Dermis microvascular lymphatic vessel endothelial cell (primary cell): ENCODE results near the gene SIGLEC15. TPM values are rescaled to one million over a fixed set of nuclear protein-coding genes. Genes with fewer than 3 reads are reported as not detected.
A peak's percentile ranks its signal among the peaks of the same experiment; 100 is the strongest.
"Not testable (repeated sequence)": the region's sequence is repeated elsewhere in the genome, so short reads cannot be mapped to it uniquely, and the experiment has no call there.

Source experiments
- DNase-seq, 2 donors: peaks; one replicate each; pipeline versions ENCODE4 v3.0.0 to v3.0.0-alpha.2; 2010; ENCODE audit warnings: low read depth in 2 of 2
- total RNA-seq: library from RNA; depleted of rRNA; stranded (reverse); fragments of >200 nt; gene quantifications from 2 replicates; pipeline ENCODE4 v1.2.1, GENCODE V29; 2014

Gene SIGLEC15
- total RNA-seq, 1 donor from 2014 or later = 0.13 TPM

DNA sequence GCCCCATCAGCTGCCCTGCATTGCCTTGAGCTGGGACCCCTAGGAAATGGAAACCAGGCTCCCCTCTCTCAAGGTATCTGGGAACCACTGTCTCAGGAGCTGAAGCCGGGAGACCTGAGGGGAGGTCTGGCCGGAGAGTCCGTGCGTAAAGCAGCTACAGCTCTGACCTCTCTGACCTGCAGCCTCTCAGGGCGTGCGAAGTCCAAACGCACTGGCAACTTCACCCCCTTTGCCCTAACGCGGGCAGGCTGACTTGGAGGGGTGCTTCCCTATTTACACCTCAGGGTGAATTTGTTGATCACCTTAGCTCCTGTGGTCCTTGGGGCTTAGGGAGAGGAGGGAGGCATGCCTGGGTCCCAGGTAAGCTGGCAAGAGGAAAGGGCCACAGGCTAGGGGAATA is 17.5 kb downstream of the SIGLEC15 start:
- no peak for DNase-seq

GRCh38 chr18:45844938-45845337 is 19.5 kb downstream of the SIGLEC15 start:
- no peak for DNase-seq

DNA sequence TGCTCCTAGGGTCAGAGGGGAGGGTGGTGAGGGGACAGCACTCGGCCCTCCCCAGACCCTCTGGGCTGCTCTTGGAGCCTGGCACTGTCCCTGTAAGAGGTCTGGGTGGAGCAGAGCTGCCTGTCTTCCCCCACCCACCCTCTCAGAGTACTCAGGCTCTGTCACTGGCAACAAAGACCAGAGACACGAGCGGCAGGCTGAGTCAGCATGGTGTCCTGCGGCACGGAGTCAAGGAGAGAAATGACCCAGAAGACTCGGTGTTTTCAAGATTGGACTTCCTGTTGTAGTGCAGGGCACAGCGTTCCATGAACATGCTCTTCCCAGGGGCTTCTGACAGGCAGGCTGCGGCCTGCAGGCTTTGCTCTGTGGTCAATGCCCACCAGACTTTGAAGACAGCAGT is 19.9 kb downstream of the SIGLEC15 start:
- no peak for DNase-seq

- no peak for DNase-seq
Measured at GRCh38 chr18:45847119-45847518, 21.6 kb downstream of the SIGLEC15 start.

- DNase-seq = not testable (repeated sequence)
Measured at GRCh38 chr18:45848643-45849042, 23.2 kb downstream of the SIGLEC15 start.

DNA sequence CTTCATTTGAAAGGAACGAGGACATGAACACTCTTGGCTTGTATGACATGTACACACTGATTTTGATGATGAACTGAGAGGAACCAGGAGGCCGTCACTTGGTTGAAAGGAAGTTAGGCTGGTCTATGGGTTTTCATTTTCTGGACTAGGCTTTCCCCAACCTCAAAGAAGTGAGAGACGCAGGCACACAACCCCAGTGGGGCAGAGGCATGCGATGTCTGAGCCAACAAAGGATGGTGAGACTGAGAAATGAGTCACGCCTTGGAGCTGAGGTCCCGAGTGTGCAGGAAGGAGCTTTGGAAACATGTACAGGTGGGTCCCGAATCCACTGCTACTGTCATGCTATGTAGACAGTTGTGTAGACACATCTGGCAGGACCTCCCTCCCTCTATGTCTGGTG is 24.1 kb downstream of the SIGLEC15 start:
- no peak for DNase-seq

DNA sequence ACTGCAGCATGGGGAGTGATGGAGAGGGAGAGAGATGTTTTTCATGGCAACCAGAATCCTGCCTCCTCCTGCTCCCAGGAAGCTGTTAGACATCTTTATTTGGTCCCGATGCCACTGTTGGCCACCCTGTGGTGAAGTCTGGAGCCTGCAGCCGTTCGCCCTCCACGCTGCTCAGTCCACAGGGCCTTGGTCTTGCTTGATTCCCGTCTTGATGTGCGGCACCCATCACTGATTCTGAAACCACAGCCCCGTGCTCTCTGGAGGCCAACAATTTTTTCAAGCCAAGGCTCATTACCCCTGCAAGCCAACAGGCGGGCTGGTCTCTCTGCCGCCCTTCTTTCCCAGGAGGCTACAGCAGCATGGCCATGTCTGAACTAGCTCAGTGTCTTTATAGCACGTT is 24.5 kb downstream of the SIGLEC15 start:
- no peak for DNase-seq

DNA sequence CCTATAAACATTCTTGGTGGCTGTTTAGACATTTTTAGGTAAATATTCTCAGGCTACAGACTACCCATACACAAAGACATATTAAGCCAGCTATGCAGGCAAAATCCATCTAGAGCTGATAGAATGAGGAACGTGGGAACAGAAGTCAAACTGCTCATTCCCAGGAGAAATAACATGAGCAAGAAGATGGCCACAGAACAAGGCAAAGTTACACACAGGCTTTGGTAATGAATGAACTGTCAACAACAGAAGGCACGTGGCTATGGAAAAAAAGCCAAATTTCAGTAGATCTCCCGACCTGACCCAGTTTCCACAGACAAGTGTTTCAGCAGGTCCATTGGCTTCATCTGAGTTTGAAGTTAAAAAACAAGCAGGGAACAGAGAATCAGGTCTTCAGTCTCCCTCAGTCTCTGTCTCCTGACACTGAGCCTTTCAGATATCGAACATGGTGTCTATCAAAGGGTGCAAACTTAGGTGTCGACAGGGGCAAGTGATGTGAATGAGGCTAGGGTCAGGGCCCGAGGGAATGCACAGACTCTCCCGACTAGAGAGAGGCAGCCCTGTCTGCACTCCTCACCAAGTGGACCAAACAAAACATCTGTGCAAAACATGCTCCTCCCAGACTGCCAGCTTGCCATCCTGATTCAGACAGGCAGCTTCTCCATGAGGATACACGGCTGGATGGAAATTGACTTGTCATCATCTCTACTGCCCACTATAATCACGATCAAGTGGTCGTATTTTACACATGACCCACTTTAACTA is 25.9 kb downstream of the SIGLEC15 start:
- DNase-seq = no peak

DNA sequence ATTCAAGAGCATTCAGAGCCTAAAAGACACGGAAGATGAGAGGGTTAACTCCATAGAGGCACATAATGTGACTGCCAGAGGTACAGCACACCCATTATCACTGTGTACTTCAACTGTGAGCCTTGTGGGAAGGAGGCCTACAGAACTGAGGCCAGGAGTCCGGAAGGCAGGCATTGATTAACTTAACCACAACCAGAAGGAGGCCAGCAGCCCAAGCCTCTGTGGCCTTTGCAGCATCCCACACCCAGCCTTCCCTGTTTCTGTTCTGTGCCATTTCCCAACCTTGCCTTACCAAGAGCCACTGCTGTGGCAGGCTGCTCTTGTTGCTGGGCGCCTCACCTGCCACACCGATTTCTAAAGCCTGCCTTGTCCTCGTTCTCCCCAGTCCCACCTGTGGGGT is 27.2 kb downstream of the SIGLEC15 start:
- no peak for DNase-seq

- no peak for DNase-seq
Measured at GRCh38 chr18:45854036-45854586, 28.6 kb downstream of the SIGLEC15 start.

GRCh38 chr18:45856531-45856930 is 31.1 kb downstream of the SIGLEC15 start:
- DNase-seq = no peak

DNA sequence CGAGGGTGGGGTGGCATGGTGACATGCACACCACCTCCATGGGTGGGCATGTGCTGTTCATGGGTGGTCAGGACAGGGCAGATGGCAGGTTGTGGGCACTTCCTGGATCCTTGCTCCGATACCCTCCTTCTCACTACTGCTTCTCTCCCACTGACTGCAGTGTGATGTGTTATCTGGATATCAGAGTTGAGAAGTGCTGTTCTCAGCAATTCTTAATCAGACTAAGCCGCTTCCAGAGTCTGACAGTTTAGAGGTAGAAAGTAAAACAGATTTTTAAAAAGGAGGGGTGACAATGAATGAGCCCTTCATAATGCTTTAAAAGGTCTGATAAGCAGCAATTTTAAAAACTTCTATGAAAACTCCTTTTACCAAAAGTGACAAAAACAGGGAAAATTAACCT is 33.9 kb downstream of the SIGLEC15 start:
- no peak for DNase-seq

- DNase-seq = no peak
Measured at GRCh38 chr18:45860492-45860891, 35.0 kb downstream of the SIGLEC15 start.

GRCh38 chr18:45860971-45861370 is 35.5 kb downstream of the SIGLEC15 start:
- no peak for DNase-seq

DNA sequence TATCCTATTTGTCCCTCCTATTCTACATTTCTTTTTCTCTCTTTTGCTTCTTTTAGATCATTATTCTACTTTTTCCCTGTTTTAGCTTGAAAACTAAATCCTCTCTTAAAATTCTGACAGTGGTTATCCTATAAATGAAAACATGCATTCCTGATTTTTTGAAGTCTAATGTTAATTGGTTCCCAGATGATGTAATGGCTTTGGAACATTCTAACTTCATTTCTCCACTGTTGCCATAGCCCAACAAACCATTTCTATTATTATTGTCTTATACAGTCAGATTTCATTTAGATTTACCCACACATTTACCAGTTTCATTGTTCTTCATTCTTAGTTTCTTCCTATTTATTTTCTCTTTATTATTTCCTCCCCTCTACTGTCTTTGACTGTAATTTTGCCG is 36.5 kb downstream of the SIGLEC15 start:
- DNase-seq = no peak

- no peak for DNase-seq
Measured at GRCh38 chr18:45863469-45863868, 38.0 kb downstream of the SIGLEC15 start.

DNA sequence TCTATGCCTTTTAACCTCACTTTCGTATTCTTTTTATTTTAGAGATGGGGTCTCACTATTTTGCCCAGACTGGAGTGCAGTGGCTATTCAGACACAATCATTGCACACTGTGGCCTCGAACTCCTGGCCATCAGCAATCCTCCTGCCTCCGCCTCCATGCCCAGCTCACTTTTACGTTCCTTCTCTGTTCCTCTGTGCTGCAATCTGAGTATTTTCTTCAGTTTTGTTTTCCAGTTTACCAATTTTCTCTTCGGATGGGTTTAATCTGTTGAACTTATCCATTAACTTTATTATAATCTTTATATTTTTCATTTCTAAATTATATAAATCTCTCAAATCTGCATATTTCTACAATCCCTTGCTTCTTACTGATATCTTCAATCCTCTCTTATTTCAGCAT is 38.6 kb downstream of the SIGLEC15 start:
- DNase-seq = no peak

- DNase-seq = peak in 1 of 2 donors; percentile 11
Measured at GRCh38 chr18:45865466-45865865, 40.0 kb downstream of the SIGLEC15 start.

GRCh38 chr18:45870419-45870818 is 44.9 kb downstream of the SIGLEC15 start:
- DNase-seq = no peak

- DNase-seq = peak in 1 of 2 donors; percentile 15
Measured at GRCh38 chr18:45871431-45872084, 46.1 kb downstream of the SIGLEC15 start.

GRCh38 chr18:45874491-45875184 is 49.2 kb downstream of the SIGLEC15 start:
- no peak for DNase-seq

- no peak for DNase-seq
Measured at GRCh38 chr18:45876161-45876560, 50.7 kb downstream of the SIGLEC15 start.
